Hematopoietic multipotent progenitor cell (in vitro differentiated cells): ENCODE results near the gene TWIST2. TPM values are rescaled to one million over a fixed set of nuclear protein-coding genes. Genes with fewer than 3 reads are reported as not detected.

Experiments
- DNase-seq, 3 donors: peaks; one replicate each; pipeline ENCODE4 v3.0.0-alpha.2; 2011 to 2015; ENCODE audit warnings: low read depth in 2 of 3, low spot score in 2 of 3
- total RNA-seq: library from RNA; depleted of rRNA; stranded (reverse); fragments of >200 nt; gene quantifications from one replicate; pipeline ENCODE4 v1.2.3, GENCODE V29; 2012

The TWIST2 gene
- total RNA-seq, 1 donor: not detected

DNA sequence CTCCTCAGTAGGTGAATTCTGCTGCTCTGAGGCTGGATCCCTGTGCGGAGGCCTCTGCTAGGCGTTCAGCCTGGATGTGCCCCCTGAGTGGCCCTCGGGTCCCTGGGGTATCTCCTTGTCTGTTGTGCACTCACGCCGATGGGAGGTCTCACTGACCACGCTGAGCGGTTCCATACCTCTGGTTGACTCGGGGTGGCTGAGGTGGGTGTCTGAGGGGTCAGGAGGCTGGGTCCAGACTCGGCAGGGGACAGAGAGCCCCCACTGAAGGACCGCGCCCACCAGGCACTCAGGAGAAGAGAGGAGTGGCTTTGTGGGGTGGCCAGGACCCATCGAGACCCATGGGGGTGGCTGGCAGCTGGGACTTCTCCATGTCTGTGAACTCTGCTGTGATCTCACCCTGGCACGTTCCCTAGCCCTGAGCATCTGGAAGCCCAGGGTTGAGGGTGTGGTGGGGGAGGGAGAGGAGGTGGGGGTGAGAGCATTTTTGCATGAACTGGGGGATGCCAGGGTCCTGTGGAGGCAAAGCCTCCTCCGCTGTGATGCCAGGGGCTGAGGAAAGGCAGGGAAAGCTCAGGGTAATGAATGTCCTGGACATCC is 53.7 kb downstream of the TWIST2 start:
- DNase-seq: no peak

DNA sequence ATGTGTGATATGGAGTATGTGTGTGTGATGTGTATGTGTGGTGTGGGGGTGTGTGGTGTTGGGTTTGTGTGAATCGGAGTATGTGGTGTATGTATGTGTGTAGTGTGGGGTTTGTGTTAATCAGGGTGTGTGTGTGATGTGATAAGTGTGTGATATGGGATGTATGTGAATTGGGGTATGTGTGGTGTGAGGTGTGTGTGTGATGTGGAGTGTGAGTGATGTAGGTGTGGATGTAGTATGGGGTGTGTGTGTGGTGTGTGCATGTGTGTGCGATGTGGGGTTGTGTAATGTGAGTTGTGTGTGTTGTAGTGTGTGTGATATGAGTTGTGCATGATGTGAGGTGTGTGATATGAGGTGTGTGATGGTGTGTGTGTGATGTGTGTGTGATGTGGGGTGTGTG is 54.4 kb downstream of the TWIST2 start:
- no peak for DNase-seq

DNA sequence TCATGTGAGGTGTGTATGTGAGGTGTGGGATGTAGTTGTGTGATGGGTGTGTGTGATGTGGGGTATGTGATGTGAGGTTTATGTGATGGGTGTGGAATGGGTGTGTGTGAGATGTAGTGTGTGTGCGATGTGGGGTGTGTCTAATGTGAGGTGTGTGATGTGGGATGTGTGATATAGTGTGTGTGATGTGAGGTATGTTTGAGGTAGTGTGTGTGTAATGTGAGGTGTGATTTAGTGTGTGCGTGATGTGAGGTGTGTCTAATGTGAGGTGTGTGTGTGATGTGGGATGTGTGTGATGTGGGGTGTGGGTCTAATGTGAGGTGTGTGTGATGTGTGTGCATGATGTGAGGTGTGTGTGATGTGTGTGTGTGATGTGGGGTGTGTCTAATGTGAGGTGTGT is 55.3 kb downstream of the TWIST2 start:
- no peak for DNase-seq

DNA sequence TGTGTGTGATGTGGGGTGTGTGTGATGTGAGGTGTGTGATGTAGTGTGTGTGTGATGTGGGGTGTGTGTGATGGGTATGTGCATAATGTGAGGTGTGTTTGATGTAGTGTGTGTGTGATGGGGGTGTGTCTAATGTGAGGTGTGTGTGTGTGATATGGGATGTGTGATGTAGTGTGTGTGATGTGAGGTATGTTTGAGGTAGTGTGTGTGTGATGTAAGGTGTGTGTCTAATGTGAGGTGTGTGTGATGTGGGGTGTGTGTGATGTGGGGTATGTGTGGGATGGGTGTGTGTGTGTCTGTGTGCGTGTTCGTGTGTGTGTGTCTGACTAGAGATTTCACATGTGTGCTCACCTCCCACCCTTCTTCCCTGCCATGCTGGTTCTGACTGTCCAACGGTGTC is 56.3 kb downstream of the TWIST2 start:
- no peak for DNase-seq

DNA sequence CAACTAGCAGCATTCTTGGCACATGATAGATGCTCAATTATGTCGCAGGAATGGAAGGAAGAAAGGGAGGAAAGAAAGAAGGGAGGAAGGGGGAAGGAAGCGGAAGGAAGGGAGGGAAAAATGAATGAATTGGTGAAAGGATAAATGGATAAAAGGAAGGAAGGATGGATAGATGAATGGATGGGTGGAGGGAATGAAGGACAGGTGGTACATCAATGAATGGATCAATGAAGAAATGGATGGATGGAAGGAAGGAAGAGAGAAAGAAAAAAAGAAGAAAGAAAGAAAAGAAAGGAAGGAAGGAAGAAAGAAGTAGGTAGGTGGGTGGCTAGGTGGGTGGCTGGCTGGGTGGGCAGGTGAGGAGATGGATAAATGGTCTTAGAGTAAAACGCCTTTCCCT is 56.8 kb downstream of the TWIST2 start:
- DNase-seq: no peak

DNA sequence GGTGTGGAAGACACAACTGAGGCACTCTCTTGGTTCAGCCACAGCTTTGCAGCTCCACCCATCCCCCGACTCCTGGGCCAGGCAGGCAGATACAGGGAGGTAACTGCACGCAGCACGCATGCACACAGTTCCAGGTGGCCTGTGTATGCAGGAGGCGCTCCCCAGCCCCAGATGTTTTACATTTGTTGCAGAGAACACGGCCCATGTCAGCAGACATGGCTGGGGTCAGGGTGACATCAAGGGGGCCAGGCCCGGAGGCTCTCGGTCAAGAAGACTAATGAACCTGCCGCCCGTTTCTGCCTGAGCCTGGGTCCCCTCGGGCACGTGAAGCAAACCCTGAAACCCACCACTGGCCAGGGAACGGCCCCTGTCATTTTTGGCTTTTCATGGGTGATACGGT is 57.3 kb downstream of the TWIST2 start:
- no peak for DNase-seq

DNA sequence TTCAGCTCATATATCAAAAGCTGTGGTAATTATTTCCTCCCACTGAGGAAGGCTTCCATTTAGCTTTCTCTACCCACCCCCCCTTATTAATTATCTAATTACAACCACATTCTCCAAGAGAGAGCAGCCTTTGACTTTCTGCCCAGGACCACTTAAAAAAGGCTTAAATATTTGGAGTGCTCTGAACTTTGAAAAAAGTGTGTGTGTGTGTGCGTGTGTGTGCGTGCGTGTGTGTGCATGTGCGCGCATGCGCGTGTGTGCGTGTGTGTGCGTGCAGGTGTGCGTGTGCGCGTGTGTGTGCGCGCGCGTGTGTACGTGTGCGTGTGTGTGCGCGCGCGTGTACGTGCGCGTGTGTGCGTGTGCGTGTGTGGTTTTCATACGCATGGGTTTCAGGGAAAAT is 57.8 kb downstream of the TWIST2 start:
- no peak for DNase-seq

DNA sequence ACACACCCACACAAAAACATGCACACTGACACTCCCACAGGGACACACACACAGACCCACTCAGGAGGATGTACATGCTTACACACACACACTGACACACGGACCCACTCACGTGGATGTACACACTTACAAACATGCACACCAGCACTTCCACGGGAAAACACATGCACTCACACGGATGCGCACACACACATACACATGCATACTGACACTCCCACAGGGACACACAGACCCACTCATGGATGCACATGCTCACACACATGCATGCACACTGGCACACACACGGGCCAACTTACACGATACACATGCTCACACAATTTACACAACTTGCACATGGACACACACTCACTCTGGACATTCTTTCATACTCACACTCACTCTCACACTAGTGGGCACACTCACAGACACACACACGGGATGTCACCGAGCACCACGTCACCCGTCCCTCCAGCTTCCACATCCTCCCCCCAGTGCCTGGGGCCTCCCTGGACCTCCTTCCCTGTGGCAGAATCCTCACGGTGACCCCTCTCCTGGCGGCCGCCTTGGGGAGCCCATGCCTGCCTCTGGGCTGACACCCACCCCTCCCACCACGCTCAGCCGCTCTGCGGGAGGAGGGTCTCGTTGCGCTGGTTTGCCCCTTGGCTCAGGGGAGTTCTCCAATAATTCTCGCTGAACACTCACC is 58.5 kb downstream of the TWIST2 start:
- DNase-seq: no peak

DNA sequence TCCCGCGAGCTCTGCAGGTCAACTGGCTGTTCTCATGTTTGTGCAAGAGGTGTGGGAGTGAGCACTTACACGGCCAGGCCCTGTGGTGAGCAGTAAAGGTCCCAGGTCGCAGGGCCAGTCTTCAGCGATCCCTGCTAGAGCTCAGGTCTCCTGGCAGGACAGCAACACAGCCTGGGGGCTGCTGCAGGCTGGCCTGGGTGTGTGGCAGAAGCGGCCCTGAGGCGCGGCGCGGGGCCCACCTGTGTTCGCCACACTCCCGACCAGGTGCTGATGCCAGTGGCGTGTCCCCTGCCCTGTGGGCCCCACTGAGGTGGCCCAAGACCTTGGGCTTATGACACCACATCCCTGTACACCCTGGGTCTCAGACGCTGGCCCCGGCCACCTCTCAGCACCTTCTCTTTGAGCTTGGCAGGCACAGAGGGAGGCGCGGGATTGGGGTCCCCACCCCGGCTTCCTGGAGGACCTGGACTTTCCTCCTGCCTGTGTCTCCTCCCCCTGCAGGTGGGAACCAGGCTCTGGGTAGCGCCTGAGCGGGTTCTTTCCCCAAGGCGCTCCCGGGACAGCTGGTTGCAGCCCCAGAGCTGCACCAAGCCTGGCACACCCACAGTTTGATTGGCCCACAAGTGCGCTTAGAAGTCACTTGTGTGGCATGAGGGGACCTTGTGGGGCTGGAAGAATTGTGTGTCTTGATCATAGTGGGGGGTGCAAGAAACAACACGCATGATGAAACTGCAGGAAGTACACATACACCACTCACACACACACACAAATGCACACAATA is 59.2 kb downstream of the TWIST2 start:
- DNase-seq: no peak

DNA sequence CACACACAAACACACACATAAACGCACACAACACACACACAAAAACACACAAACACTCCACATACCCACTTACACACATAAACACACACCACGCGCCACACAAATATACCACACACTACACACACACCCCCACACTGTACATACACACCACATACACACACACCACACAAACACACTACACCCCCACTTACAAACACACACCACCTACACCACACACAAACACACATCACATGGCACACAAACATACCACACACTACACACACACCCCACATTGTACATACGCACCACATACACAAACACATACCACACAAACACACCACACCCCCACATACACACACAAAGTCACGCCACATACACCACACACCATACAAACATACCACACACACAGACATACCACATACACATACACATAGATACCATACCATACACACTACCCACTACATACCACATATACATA is 59.9 kb downstream of the TWIST2 start:
- no peak for DNase-seq

DNA sequence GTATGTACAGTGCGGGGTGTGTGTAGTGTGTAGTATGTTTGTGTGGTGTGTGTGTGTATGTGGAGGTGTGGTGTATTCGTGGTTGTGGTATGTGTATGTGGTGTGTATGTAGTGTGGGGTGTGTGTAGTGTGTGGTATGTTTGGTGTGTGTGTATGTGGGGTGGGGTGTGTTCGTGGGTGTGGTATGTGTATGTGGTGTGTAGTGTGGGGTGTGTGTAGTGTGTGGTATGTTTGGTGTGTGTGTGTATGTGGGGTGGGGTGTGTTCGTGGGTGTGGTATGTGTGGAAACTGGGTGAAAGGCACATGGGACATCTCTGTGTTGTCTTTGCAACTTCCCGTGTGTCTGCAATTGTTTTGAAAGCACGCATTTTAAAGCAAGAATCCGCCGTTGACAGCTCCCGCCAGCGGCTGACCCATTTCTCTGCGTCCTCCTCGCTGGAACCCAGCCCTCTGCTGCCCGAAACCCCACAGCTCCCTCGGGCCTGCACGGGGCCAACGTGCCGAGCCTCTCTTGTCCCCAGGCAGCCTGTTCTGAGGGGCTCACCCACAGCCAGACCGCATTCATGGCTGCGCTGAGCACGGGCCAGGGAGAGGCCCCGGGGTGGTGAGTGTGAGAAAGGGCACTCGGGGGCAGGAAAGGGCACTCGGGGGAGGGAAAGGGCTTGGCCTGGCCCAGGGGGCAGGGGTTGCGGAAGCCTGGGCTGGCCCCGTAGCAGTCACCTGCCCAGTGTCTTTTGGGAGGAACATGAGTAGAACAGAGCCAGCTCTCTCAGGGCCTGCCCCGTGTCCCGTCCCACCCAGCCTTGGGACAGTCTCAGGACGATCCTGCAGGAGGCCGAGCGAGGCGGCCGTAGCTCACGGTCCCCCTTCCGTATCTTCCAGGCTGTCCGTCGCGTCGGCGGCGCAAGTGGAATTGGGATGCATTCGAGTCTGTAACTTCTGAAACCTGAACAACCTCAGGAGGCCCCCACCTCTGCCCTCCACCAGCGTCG is 61.4 kb downstream of the TWIST2 start:
- no peak for DNase-seq

DNA sequence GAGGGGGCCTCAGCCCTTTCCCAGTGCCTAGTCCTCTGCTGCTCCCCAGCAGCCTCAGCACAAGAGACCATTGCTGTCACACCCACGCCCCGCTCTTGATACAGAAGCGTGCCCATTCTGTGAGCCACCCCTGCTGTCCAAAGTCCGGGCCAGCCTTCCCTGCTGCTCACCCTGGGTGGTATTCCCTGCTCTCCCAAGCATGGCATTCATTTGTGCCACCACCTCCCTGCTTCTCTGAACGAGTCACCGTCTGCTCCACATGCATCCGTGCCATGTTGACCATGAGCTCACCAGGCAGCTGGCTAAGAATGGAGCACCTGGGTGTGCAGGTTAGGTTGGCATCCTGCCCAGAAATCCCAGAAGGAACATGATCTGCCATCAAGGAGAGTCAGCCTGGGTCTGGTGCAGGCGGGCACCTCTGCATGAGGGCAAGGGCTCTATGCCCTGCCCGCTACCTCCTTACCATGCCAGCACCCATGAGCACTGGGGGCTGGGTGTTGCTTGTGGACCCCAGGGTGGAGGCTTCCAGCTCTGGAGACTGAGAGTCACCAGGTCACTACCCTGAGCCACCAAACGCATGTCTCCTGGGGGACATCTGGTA is 63.0 kb downstream of the TWIST2 start:
- no peak for DNase-seq

DNA sequence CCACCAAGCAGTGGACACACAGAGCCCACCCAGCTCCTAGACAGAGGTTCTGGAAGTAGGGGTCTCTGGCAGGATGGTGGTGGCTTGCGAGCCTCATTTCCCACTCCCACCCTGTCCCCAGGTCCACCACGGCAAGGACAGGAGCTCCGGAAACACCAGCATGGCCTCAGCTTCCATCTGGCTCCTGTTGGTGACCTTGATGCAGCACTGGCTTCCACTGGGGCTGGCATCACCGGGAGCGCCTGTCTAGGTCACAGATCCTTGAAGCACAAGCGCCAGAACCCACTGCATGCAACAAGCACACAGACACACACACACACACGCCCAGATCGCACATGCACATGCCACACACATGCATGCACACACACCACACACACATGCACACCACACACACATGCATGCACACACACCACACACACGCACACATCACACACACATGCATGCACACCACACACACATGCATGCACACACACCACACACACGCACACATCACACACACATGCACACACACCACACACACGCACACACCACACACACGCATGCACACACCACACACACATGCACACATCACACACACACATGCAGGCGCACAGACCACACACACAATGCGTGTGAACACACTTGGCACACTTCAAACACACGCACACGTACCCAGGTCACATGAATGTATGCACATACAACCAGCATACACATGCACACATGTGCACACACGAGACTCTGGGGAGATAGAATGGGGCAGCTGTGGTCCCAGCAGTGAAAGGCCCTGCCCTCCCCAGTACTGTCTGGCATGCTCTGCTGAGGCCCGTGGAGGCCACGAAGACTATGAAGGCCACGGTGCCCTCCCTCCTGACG is 63.7 kb downstream of the TWIST2 start:
- DNase-seq: no peak

DNA sequence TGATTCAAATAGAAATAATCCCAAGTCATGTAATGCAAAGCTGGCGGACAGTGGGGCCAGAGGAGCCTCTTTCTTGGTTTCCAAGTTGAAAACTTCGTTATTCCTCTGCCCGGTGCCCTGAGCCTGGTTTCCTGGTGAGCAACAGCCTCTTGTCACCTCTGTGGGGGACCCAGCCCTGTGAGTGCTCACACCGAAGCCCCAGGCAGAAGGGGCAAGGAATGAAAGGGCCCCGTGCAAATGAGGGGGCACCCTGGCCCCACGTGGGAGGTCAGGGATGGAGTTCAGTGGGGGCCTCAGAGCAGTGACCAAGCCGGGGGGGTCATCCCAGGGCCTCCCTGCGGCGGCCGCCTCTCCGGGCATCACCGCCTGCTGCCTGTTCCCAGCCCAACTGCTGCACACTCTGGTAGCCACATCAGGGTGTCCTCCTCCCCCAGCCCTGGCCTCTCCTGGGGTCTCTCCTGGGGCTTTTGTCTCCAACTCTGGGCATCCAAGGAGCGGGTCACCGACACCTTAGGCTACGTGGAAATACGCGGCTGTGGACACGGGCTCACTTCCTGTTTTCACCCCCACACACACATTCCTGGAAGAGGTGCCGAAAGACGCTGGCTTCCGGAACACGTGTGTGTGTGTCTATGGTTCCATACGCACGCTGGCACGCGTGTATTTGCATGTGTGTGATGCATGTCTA is 64.5 kb downstream of the TWIST2 start:
- no peak for DNase-seq

DNA sequence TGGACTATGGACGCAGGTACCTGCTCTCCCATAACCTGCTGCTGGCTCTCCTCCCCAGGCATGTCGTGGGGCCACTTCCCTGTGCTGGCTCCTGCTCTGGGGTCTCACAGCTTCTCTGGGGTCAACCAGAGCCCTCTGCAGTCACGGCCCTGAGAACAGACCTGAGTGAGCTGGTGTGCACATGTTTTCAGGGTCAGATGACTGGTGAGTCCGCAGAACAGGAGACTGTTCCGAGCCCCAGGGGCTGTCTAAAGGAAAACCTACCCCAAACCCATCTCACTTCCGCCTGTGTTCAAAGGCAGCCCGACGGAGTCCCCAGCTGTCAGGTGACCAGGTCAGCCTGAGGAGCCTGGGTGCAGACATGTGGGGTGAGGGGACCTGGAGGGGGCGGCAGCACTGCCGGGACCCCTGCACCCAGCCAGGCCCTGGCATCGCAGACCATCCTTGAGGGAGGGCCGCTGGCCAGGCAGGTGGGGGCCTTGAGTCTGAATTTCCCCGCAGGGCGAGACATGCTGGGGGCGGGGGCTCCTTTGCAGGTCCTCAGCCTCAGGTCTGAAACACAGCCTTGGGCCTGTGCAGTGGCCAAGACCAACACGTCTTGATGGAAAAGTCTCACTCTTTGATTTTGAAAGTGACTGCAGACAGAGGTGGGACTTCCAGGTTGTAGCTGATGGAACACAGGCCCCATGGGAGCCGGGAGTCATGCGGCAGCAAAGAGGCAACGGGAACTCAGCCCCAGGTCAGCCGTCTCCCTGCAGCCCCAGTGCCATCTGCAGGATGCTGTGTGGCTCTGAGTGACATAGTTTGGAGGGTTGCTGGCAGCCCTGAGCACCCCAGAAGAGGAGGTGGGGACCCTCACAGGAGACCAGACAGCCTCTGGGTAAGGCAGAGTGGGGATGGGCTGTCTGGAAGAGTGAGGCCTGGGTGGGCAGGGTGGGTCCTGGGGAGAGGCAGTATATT is 65.3 kb downstream of the TWIST2 start:
- no peak for DNase-seq

DNA sequence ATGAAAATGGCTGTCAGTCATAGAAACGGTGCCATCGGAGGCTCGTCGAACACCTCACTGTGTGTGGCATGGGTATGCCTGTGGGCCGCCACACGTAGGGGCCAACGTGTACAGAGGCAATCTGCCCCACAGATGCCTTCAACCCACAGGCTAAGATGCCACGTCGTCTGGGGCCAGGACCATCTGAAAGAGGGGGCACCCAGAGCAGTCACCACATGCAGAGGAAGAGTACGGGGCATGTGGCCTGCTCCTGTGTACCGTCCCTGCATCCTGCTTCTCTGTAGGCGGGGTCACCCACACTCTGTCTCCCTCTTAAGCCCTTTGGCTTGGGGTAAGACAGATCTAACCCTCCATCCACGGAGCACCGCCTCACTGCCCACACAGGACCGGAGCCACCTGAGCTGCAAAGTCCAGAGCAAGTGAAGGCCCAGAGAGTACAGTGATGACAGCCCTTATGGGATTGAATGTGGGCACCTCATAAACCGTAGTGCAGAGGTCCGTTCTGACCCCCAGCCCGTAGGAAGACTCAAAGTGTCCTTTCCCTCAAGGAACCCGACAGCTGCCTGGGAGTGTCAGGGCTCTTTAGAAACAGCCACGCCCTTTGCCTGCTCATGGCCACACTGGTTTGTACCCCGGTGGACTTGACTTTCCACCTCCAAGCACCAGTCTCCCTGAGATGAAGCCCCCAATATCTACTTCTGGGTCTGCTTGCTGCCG is 66.2 kb downstream of the TWIST2 start:
- DNase-seq: no peak

DNA sequence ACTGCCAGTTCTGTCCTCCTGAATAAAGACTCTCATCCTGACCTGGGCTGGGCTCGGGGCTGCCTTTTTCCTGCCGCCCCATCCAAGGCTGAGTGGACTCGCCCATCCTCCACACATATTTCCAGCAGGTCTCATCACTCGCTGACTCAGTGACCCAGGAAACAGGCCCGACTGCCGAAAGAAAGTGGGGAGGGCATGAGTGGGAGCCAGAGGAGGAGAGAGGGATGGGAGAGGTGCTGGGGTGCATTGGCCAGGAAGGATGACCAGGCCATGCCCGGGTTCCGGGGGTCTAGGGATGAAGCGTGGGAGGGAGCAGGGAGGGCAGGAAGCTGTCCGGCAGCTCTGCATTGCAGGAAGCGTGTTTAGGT is 66.7 kb downstream of the TWIST2 start:
- DNase-seq: no peak
